GM12878 (cell line): ENCODE measurements around the gene C12orf43. TPM values are rescaled to one million over a fixed set of nuclear protein-coding genes. Genes with fewer than 3 reads are reported as not detected.

Experiments used
- ATAC-seq: fragments of 200-7000 bp; cut with Tn5 transposase; 3 replicates; pipeline ENCODE4 v1.9.1; 2020; ENCODE audit warnings: mild to moderate bottlenecking, moderate library complexity
- BruUV-seq: library from RNA; stranded (reverse); fragments of 400-500 nt; replicated peaks from 2 replicates; lab custom pipeline; 2021; lab: Mats Ljungman, UMichigan
- CTCF ChIA-PET: fragments of 300-600 bp; sonication (Branson Sonifier 250); formaldehyde crosslinking; extraction: SDS; loops from one replicate; lab custom pipeline; 2021; ENCODE audit warnings: inconsistent platforms; lab: Yijun Ruan, JAX
- POLR2A ChIA-PET: fragments of 350-600 bp; formaldehyde crosslinking; extraction: SDS; loops from one replicate; lab custom pipeline; 2021; ENCODE audit warnings: inconsistent platforms; lab: Charles Lee
- RAD21 ChIA-PET: fragments of 300-600 bp; sonication (Branson Sonifier 250); formaldehyde crosslinking; loops from one replicate; lab custom pipeline; 2023; ENCODE audit warnings: antibody characterized with exemption; ENCODE audit not compliant: unreplicated experiment; lab: Charles Lee
- SMC1A ChIA-PET: fragments of 300-600 bp; sonication (Branson Sonifier 250); formaldehyde crosslinking; loops from one replicate; lab custom pipeline; 2023; ENCODE audit not compliant: unreplicated experiment, uncharacterized antibody; lab: Charles Lee
- DNase-seq: peaks from one replicate; pipeline ENCODE4 v3.0.0-alpha.2; 2011; ENCODE audit warnings: low read depth, low spot score
- FAIRE-seq: peaks from 3 replicates; lab custom pipeline; 2011; peaks lifted over from hg19 to GRCh38; lab: Jason Lieb, UNC
- H2AFZ ChIP-seq: 2 replicates; pipeline ENCODE4 v1.6.0; 2011; ENCODE audit warnings: low read depth, low read length, control low read depth; ENCODE audit not compliant: control insufficient read depth
- H3K27ac ChIP-seq: 2 replicates; pipeline ENCODE4 v1.5.1; 2011; ENCODE audit warnings: control low read depth; ENCODE audit not compliant: control insufficient read depth, insufficient read depth
- H3K27me3 ChIP-seq, 2 experiments: replicated peaks in 1 of 2; 2 replicates each; pipeline versions ENCODE4 v1.6.0 to v1.6.1; 2011; ENCODE audit warnings: low read length in 1 of 2; ENCODE audit not compliant: control insufficient read depth in 2 of 2, insufficient read depth in 2 of 2
- H3K36me3 ChIP-seq, 2 experiments: 2 replicates each; pipeline ENCODE4 v1.5.1; 2011; ENCODE audit warnings: low read length in 1 of 2; ENCODE audit not compliant: control insufficient read depth in 2 of 2, insufficient read depth in 2 of 2
- H3K4me1 ChIP-seq: 2 replicates; pipeline ENCODE4 v1.6.1; 2011; ENCODE audit warnings: mild to moderate bottlenecking, low read length, moderate library complexity, mixed read lengths; ENCODE audit not compliant: control insufficient read depth, insufficient read depth
- H3K4me2 ChIP-seq: 2 replicates; pipeline ENCODE4 v1.6.0; 2011; ENCODE audit warnings: control low read depth; ENCODE audit not compliant: control insufficient read depth, insufficient read depth
- H3K4me3 ChIP-seq: fragments of 200-600 bp; sonication (generic); 2 replicates; pipeline ENCODE4 v1.5.1; 2016
- H3K79me2 ChIP-seq: 2 replicates; pipeline ENCODE4 v1.6.0; 2011; ENCODE audit warnings: low read length; ENCODE audit not compliant: control insufficient read depth, insufficient read depth
- H3K9ac ChIP-seq: 2 replicates; pipeline ENCODE4 v1.8.0; 2011; ENCODE audit warnings: low read length, control low read depth, mixed read lengths; ENCODE audit not compliant: control insufficient read depth, insufficient read depth
- H3K9me3 ChIP-seq: replicated peaks from 3 replicates; pipeline ENCODE4 v1.5.1; 2011; ENCODE audit warnings: mild to moderate bottlenecking, low read length; ENCODE audit not compliant: control insufficient read depth, insufficient read depth
- H4K20me1 ChIP-seq: 2 replicates; pipeline ENCODE4 v1.6.0; 2011; ENCODE audit not compliant: control insufficient read depth, insufficient read depth
- CBX3 ChIP-seq: fragments of 200-600 bp; sonication (generic); IDR thresholded peaks from 2 replicates; pipeline ENCODE4 v1.6.1; 2016; ENCODE audit warnings: low read depth, borderline replicate concordance
- POLR2A ChIP-seq: IDR thresholded peaks from 2 replicates; pipeline ENCODE4 v1.6.1; 2011; ENCODE audit warnings: low read depth, mild to moderate bottlenecking, low read length
- ZNF274 ChIP-seq: IDR thresholded peaks from one replicate; pipeline ENCODE4 v1.8.0; 2011; ENCODE audit not compliant: insufficient read length, insufficient read depth
- WGBS: methylation state at CpG from one replicate; pipeline ENCODE4 v1.1.6; 2016; ENCODE audit warnings: low lambda C conversion rate; ENCODE audit not compliant: insufficient replicate concordance, insufficient coverage; ENCODE audit errors: missing lambda C conversion rate; 5-methylcytosine and 5-hydroxymethylcytosine counted together
- in situ Hi-C: fragments of 300-500 bp; cut with MboI; formaldehyde crosslinking; loops from 9 replicates; pipeline ENCODE4 v1.14.3; 2018; ENCODE audit warnings: mixed read lengths
- intact Hi-C: fragments of 100-400 bp; cut with micrococcal nuclease; formaldehyde crosslinking; loops from one replicate; pipeline ENCODE4 v1.14.2; 2022; ENCODE audit not compliant: unreplicated experiment
- polyA plus RNA-seq, 11 experiments: library from polyadenylated mRNA; depleted of rRNA in 4 of 11; unstranded in 6 of 11; stranded (reverse) in 5 of 11; fragments of >200 nt; fragmentation: Nextera tagmentation in 4 of 11; fragmentation: Illumina TruSeq in 1 of 11; extraction: Ambion mirVana in 4 of 11; extraction: Trizol in 1 of 11; gene quantifications; 1 replicate in 1 of 11; 2 replicates in 10 of 11; pipeline versions ENCODE4 v1.2.1 to v1.2.3, GENCODE V29; 2011 to 2016; ENCODE audit warnings: inconsistent platforms in 2 of 11, missing spikeins in 2 of 11, low read depth in 1 of 11
- total RNA-seq, 4 experiments: library from RNA; depleted of rRNA in 3 of 4; stranded (reverse); fragments of >200 nt in 3 of 4; fragmentation: Illumina TruSeq in 1 of 4; extraction: Trizol in 1 of 4; gene quantifications; 2 replicates each; pipeline versions ENCODE4 v1.2.1 to v1.2.3, GENCODE V29; 2013 to 2021
- TF ChIP-seq, protein P1 (sequence below): fragments of 150-350 bp; IDR thresholded peaks from 2 replicates; pipeline ENCODE4 v1.6.1; 2014; ENCODE audit warnings: mild to moderate bottlenecking, low read depth, low read length
- TF ChIP-seq, protein P2 (sequence below): fragments of 150-350 bp; IDR thresholded peaks from 2 replicates; pipeline ENCODE4 v1.6.1; 2016; ENCODE audit warnings: low read depth, low read length

The C12orf43 gene
- total and polyA plus RNA-seq, 10 of the 15 experiments (the other 5 are each of a cell fraction or from before 2014, with no cell fraction given) = 7.5 to 30.8 (median 21.3) TPM

- Histone ChIP-seq H2AFZ (no peak overlapping the region), H3K36me3 (peaks cover 4 to 10% of the 10 kb centered on the region in 2 experiments), H3K79me2 (no peaks in the 10 kb centered on the region), H3K4me3 (no peak overlapping the region), H3K9me3 (no peaks in the 10 kb centered on the region), H3K27me3 (no peaks in the 10 kb centered on the region), H4K20me1 (no peaks in the 10 kb centered on the region), H3K27ac (no peak overlapping the region), H3K4me2 (no peak overlapping the region), H3K9ac (no peak overlapping the region), H3K4me1 (no peaks in the 10 kb centered on the region)
- no peak for ATAC-seq
- BruUV-seq = no TSS peak
- ChIA-PET SMC1A (no interaction called here), POLR2A (no interaction called here), CTCF (interaction anchor here (1.0 kb wide), 1 partner anchor 59 kb away, joined by 3 read pairs; no protein-coding TSS in a partner anchor), RAD21 (no interaction called here)
- 86% methylated on average over 11 of the region's 11 CpGs for WGBS
- intact Hi-C loops (no loop called here), in situ Hi-C loops (no loop called here)
- FAIRE-seq = no peak
- TF ChIP-seq POLR2A (peak; percentile 41; the same call in 1 of the 2 replicates), CBX3 (no peak), ZNF274 (no peak)
- no peak for DNase-seq
These were observed 15.2 kb downstream of the C12orf43 start for GRCh38 chr12:121001060-121001459.

- no peak overlapping the region for H3K9ac ChIP-seq
- peaks cover 4 to 10% of the 10 kb centered on the region in 2 experiments for H3K36me3 ChIP-seq
- ChIA-PET SMC1A (no interaction called here), POLR2A (no interaction called here), RAD21 (no interaction called here), CTCF (no interaction called here)
- BruUV-seq = no TSS peak
- intact Hi-C loops (no loop called here), in situ Hi-C loops (no loop called here)
- H3K4me1 ChIP-seq = no peaks in the 10 kb centered on the region
- no peaks in the 10 kb centered on the region for H3K79me2 ChIP-seq
- no peak overlapping the region for H3K4me3 ChIP-seq
- DNase-seq (no peak), FAIRE-seq (no peak), ATAC-seq (no peak)
- H3K4me2 ChIP-seq = no peak overlapping the region
- no peak overlapping the region for H2AFZ ChIP-seq
- TF ChIP-seq, protein P1, sequence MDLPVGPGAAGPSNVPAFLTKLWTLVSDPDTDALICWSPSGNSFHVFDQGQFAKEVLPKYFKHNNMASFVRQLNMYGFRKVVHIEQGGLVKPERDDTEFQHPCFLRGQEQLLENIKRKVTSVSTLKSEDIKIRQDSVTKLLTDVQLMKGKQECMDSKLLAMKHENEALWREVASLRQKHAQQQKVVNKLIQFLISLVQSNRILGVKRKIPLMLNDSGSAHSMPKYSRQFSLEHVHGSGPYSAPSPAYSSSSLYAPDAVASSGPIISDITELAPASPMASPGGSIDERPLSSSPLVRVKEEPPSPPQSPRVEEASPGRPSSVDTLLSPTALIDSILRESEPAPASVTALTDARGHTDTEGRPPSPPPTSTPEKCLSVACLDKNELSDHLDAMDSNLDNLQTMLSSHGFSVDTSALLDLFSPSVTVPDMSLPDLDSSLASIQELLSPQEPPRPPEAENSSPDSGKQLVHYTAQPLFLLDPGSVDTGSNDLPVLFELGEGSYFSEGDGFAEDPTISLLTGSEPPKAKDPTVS = no peak
- TF ChIP-seq, protein P2, sequence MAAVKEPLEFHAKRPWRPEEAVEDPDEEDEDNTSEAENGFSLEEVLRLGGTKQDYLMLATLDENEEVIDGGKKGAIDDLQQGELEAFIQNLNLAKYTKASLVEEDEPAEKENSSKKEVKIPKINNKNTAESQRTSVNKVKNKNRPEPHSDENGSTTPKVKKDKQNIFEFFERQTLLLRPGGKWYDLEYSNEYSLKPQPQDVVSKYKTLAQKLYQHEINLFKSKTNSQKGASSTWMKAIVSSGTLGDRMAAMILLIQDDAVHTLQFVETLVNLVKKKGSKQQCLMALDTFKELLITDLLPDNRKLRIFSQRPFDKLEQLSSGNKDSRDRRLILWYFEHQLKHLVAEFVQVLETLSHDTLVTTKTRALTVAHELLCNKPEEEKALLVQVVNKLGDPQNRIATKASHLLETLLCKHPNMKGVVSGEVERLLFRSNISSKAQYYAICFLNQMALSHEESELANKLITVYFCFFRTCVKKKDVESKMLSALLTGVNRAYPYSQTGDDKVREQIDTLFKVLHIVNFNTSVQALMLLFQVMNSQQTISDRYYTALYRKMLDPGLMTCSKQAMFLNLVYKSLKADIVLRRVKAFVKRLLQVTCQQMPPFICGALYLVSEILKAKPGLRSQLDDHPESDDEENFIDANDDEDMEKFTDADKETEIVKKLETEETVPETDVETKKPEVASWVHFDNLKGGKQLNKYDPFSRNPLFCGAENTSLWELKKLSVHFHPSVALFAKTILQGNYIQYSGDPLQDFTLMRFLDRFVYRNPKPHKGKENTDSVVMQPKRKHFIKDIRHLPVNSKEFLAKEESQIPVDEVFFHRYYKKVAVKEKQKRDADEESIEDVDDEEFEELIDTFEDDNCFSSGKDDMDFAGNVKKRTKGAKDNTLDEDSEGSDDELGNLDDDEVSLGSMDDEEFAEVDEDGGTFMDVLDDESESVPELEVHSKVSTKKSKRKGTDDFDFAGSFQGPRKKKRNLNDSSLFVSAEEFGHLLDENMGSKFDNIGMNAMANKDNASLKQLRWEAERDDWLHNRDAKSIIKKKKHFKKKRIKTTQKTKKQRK = no peak
- no peaks in the 10 kb centered on the region for H3K9me3 ChIP-seq
- H3K27ac ChIP-seq = no peak overlapping the region
- no peaks in the 10 kb centered on the region for H4K20me1 ChIP-seq
- WGBS = 80% methylated on average over 11 of the region's 11 CpGs
- H3K27me3 ChIP-seq = no peaks in the 10 kb centered on the region
These were observed 15.8 kb downstream of the C12orf43 start for GRCh38 chr12:121000530-121000929.
